ENCODE measurements around the gene OTUD4.
"Not testable (repeated sequence)": the region's sequence is repeated elsewhere in the genome, so short reads cannot be mapped to it uniquely, and the experiment has no call there.

The OTUD4 gene

DNA sequence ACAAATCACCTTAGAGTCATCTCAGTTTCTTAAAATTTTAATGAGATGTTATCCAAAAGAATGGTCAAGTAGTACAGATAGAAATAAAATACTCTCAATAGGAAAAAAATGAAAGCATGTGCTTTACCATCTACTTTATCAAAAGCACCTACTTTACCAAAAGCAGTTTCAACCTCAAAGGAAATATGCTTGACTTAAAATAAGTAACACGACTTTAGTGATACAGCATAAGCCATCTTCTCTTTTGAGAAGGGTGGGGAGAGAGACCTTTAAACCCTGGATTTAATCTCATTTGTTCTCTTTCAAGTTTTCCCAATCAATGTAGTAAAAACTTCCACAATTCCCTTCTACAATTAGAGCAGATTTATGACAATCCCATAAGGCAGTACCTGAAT is 26.5 kb downstream of the OTUD4 start:
- no peak for DNase-seq (ENCODE audit: low read depth)
- TF ChIP-seq, protein P1, sequence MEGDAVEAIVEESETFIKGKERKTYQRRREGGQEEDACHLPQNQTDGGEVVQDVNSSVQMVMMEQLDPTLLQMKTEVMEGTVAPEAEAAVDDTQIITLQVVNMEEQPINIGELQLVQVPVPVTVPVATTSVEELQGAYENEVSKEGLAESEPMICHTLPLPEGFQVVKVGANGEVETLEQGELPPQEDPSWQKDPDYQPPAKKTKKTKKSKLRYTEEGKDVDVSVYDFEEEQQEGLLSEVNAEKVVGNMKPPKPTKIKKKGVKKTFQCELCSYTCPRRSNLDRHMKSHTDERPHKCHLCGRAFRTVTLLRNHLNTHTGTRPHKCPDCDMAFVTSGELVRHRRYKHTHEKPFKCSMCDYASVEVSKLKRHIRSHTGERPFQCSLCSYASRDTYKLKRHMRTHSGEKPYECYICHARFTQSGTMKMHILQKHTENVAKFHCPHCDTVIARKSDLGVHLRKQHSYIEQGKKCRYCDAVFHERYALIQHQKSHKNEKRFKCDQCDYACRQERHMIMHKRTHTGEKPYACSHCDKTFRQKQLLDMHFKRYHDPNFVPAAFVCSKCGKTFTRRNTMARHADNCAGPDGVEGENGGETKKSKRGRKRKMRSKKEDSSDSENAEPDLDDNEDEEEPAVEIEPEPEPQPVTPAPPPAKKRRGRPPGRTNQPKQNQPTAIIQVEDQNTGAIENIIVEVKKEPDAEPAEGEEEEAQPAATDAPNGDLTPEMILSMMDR (IDR thresholded peaks at IDR 0.05; ENCODE audit: control insufficient read depth, extremely low read depth, insufficient read depth): no peak
- H3K4me3 ChIP-seq (ENCODE audit: low read depth, low read length): no peak overlapping the region

DNA sequence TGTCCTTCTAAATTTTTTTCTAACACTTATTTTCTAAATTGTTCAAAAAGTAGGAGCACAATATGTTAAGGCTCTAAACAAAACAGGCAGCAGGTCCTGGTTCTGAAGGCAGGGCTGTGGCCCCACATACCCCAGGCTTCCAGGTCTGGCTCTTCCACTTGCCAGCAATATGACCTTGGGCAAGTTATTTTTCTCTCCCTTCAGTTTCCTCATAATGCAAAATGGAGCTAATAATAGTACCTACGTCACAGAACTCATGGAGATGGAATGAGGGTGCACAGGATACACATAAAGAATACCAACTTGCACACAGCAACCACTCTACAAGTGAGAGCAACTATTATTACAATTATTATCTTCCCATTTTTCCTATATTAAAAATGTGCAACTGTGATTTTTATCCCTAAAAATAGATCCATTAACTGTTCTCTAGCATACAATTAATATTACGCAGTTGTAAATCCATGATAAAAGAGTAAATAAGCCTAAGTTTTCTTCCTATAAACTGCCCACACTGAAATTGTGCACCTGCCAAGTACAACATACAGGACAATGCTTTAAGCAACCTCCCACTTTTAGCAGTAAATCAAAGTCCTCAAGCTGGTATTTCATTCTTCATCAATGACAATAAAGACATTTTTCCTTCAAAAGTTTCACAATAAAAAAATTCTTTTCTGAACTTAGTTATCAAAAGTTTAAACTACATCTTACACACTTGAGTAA is 27.0 kb downstream of the OTUD4 start:
- TF ChIP-seq, protein P1 (IDR thresholded peaks at IDR 0.05; ENCODE audit: control insufficient read depth, extremely low read depth, insufficient read depth): no peak
- H3K4me3 ChIP-seq (ENCODE audit: low read depth, low read length): no peak overlapping the region
- DNase-seq (ENCODE audit: low read depth): peak; percentile 40

DNA sequence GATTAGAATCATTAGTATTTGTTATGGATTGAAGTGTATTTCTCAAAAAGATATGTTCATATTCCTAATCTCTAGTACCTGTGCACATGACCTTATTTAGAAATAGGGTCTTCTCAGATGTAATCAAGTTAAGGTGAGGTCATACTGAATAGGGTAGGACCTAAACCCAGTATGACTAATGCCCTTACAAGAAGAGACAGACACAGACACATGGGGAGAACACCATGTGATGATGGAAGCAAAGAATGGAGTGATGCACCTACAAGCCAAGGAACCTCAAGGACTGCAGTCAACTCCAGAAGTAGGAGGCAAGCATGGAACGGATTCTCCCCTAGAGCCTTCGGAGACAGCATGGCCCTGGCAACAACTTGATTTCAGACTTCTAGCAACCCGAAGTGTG is 31.4 kb downstream of the OTUD4 start:
- DNase-seq (ENCODE audit: low read depth): no peak
- no peak overlapping the region for H3K4me3 ChIP-seq (ENCODE audit: low read depth, low read length)
- TF ChIP-seq, protein P1 (IDR thresholded peaks at IDR 0.05; ENCODE audit: control insufficient read depth, extremely low read depth, insufficient read depth): no peak

DNA sequence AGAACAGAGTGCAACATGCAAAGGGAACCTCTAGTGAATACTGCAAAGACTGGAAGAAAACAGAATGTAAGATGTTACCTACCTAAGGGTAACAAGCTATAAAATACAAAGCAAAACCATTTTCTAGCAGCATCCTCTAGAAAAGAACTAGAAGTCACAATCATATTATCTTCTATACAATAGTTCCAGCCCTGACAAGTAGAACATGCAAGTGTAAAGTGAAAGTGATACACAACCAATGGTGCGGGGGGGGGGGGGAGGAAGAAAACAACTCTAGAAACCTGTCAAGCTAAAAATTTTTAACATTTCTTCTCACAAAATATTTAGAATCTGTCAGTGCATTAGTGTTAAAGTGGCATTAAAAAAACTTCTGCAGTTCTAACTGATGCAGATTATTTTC is 44.2 kb downstream of the OTUD4 start:
- not testable (repeated sequence) for DNase-seq (ENCODE audit: low read depth); H3K4me3 ChIP-seq (ENCODE audit: low read depth, low read length)

- no peak overlapping the region for H3K4me3 ChIP-seq (ENCODE audit: low read depth, low read length)
- TF ChIP-seq, protein P1 (IDR thresholded peaks at IDR 0.05; ENCODE audit: control insufficient read depth, extremely low read depth, insufficient read depth): no peak
- DNase-seq (ENCODE audit: low read depth): no peak
Observed at GRCh38 chr4:145132511-145133098, 47.8 kb downstream of the OTUD4 start.

GRCh38 chr4:145131848-145132247 is 48.5 kb downstream of the OTUD4 start:
- TF ChIP-seq, protein P1 (IDR thresholded peaks at IDR 0.05; ENCODE audit: control insufficient read depth, extremely low read depth, insufficient read depth): no peak
- no peak for DNase-seq (ENCODE audit: low read depth)

GRCh38 chr4:145130788-145131399 is 49.5 kb downstream of the OTUD4 start:
- no peak overlapping the region for H3K4me3 ChIP-seq (ENCODE audit: low read depth, low read length)
- no peak for DNase-seq (ENCODE audit: low read depth)
- TF ChIP-seq, protein P1 (IDR thresholded peaks at IDR 0.05; ENCODE audit: control insufficient read depth, extremely low read depth, insufficient read depth): no peak

More at GRCh38 chr4:145131848-145132247, 48.5 kb downstream of the OTUD4 start:
- no peak overlapping the region for H3K4me3 ChIP-seq (ENCODE audit: low read depth, low read length)
